HG03439 (cell line): ENCODE data around the gene ATXN7.

Experiments used
- ATAC-seq: cut with Tn5 transposase; IDR thresholded peaks from one replicate; pipeline ENCODE4 v1.9.1; 2021; ENCODE audit warnings: mild to moderate bottlenecking, moderate library complexity; ENCODE audit not compliant: unreplicated experiment

ATXN7 gene

DNA sequence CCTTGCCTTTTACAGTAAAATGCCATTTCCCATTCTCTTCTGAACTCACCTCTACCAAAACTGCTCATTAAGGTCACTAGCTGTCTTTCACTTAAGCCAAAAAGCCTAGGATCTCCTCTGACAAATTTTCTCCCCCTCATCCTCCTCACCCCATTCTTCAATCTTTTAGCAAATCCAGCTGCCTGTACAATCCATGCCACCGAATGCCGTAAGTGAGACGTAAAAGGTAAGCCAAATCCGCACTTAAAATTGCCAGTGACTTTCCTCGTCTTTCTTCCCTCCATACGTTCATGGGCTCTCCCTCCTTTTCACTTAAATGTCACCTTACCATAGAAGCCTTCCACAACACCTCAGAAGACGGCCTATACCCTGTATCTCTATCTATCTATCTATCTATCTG, 145.9 kb downstream of the ATXN7 start:
- ATAC-seq = no peak

DNA sequence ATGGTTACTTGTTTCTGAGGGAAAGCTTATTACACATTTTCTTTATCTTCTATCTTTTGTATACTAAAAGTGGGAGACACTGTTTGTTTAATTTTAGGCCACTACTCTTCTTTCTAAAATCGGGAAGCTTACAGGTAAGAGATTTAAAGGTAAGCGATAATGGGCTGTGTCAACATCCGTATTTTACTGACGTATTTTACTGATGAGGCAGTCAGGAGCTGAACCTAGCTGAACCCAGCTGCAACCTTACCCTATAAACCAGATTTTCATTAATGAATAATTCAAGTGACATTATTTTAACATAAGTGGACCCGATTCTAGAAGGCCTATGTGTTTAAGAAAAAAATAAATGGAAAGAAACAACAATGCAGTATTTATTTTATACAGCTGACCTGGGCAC, 146.5 kb downstream of the ATXN7 start:
- ATAC-seq = no peak

DNA sequence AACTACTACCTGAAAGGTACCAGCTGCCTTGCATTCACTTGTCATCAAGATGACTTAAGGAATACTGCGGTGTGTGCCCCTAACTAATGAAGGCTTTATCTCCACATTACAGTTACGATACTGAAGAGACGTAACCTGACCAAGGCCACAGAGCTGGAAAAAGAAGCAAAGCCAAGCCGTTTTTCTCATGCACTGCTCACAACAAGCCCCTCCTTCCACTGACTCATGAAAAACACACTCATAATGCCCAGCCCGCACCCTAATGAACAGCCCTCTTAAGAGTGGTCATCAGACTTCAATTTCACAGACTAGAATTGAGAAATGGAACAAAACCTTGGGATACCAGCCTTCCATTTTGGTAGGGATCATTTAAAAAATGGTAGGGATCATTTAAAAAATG, 148.0 kb downstream of the ATXN7 start:
- ATAC-seq = no peak

DNA sequence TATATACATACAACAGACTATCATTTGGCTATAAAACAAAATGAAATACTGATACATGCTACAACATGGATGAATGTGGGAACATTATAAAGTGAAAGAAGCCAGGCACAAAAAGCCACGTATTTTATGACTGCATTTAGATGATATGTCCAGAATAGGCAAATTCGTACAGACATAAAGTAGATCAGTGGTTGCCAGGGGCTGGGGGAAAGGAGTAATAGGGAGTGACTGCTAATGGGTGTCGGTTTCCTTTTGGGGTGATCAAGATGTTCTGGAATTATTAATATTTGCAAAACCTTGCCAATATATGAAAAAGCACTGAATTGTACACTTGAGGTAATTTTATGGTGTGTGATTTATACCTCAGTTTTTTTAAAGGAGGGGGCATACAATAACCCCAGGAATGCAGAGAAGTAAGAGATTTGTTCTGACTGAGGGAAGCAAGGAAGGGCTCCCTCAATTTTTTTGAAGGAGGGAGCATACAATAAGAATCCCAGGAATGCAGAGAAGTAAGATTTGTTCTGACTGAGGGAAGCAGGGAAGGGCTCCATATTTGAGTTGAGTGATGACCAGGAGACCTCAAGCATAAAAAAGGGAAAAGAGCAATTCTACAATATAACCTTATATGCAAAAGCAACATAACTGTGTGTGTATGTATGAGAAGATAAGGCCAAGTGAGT, 153.4 kb downstream of the ATXN7 start:
- no peak for ATAC-seq

DNA sequence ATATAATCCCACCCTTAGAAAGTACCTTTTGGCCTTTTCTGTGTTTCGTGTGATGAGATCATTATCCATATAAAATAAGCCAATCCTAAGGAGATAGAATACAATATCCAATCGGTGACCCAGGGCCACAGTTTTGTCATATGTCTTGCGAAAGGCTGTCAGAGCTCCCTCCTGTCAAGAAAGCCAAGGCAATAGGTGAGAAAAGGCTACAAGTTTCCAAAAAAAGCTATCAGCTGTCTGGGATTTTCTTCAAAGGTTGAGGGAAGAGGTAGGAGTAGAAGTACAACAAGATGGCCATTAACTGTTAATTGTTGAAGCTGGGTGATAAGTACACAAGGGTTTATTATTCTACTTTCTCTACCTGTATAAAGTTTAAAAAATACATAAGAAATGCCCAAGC, 155.6 kb downstream of the ATXN7 start:
- ATAC-seq = no peak

DNA sequence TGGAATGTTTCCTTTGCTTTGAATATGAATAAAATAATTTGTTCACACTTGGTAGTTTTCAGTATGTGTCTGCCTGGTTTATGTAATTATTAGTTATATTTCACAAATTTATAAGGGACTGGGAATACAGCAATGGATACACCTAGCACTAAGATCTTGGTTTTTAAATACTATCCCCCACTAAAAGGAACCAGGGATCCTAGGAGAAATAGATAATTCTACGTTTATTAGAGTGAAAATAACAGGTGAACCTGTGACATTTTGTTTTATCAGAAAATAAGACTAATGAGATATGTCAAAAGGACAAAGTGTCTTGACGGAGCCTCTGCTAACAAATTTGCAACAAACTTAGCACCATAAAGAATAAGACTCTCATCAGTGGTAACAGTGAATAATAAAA, 156.2 kb downstream of the ATXN7 start:
- no peak for ATAC-seq

DNA sequence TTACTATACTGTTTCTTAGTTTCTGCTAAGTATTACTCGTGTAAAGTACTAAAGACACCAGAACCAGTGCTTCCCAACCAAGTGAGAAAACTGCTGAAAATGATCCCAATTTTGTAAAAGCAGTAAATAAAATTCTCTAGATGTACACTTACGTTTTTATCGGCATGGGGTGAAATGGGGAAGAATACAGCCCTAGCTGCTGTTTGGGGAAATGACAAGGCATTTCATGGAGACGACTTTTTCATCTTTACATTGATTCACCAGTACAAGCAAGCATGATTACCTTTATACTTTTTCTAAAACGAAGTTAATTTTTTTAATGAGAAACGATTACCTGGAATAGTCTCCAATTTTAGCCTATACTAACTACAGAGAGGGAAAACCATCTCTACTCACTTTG, 158.3 kb downstream of the ATXN7 start:
- ATAC-seq = no peak

DNA sequence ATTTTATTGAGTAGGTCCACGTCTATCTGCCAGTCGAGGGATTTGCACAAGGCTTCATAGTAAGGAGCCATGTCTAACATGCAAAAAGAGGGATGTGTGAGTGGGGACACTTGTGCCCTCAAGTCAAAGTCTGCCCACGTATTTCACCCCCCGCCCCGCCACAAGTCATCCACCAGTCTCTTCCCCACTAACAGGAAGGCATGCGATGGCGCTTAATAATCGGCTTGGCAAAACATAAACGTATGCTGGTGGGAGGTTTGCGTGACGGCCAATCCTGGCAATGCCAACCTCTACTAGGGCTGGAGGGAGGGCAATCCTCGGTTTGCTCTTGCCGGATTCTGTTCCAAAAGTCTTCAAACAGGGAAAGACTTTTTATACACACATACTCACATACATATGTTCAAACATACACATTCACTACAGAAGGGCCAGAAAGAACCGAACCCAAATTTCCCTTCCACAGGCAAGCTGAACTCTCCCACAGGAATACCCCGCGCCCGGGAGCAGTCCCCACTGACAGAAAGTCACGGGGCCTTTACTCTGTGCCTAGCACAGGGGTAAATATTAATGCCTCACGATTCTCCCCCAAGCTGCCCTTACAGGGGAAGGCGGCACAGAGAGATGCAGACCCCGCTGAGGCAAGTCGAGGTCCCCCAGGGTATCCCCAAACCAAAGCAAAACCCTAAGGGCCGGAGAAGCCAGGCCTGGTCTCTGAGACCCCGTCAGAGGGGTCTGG, 159.0 kb downstream of the ATXN7 start:
- ATAC-seq = peak; percentile 2

DNA sequence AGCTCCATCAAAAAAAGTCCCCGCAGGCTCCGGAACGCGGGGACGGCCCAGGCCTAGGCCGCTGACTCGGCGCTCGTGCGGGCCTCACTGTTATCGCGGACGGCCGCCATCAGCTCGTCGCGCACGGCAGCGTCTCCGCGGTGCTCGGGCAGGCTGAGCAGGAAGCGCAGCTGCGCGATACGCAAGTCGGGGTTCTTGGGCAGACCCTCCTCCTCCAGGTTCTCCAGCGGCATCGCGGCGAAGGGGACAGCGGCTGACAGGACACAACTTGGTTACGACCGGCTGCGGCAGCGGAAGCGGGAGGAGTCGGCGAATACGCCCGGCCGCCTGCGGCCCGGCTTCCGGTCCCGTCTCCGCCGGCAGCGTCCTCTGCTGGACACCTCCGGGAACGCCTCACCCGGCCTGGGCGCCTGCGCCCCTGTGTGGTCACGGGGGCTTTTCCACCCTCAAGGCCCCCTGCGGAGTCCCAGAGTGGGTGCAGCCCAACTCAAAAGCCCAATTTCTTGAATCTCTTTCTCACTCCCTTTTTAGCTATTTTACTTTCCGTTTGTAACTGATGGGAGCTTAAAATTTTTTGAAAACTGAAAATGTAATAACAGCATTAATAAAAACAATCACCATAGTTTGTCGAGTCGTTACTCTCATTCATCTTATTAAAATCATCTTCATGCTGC, 159.7 kb downstream of the ATXN7 start, which contains the start of gene PSMD6:
Gene PSMD6 (minus strand): TSS at position 308 of the 674 bp plus-strand sequence. CDS start 75 bp downstream, at position 233.
- peak; percentile 97 for ATAC-seq

DNA sequence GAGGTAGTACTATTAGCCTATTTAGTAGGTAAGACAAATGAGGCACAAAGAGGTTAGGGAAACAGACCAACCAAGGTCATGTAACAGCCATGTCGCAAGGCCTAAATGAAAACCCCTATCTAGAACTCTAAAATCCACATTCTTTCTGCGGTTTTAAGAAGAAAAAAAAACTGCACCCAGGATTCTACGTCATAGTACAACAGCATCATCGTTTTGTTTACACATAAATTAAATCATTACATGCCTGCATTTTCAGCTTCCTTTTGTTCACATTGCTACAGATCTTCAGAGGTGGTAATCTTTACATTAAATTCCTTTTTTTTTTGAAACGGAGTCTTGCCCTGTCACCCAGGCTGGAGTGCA, 160.2 kb downstream of the ATXN7 start:
- ATAC-seq = no peak

DNA sequence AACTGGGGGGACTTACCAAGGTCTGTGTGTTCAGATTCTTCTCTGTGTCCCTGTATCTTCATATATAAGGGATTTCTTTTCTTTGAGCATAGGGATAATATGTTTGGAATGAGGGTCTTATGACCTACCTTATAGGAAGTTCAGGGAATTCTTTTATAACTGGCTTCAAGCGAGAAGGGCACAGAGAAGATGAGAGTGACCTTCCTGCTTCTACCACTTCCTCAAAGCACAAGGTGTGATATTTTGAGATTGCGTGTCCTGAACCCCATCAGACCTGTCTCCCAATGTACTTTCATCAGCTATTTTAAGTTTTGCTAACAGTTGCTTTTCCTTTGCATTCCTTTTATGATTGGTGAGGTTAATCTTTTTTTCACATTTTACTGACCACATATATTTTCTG, 162.7 kb downstream of the ATXN7 start:
- no peak for ATAC-seq

DNA sequence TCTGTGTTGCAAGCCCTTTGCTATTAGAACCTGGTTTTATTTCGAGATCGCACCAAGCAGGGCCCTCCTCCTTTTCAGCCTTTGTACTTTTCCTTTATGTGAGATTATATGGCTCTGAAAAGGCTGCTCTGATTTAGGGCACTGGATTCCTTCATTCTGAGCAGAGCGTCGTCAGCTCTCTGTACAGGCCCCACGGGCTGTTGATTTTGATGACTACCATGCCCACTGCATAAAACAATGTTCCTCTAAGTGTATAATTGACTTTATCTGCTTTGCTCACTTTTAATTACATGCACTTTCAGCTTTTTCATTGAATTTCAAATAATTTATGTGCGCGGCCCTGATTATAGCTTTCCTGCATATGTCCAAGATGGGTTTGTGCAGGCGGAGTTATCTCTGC, 164.0 kb downstream of the ATXN7 start:
- ATAC-seq = no peak

DNA sequence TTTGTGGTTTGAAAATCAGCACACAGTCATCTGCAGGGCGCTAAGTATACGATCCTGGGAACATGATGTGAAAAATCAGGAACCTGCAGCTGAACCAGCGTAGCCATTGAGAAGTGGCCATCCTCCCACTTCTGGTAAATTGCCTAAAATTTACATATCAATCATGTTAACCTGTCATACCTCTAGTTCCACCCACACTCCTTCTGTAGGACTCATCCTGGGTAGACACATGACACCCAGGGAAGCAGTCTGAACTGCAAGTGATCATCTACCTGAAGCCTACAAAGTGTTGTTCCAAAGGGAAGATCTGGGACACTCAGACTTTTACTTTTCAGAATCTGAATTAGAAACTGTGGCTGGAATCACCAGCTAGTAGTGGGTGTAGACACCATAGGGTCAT, 165.1 kb downstream of the ATXN7 start:
- no peak for ATAC-seq

DNA sequence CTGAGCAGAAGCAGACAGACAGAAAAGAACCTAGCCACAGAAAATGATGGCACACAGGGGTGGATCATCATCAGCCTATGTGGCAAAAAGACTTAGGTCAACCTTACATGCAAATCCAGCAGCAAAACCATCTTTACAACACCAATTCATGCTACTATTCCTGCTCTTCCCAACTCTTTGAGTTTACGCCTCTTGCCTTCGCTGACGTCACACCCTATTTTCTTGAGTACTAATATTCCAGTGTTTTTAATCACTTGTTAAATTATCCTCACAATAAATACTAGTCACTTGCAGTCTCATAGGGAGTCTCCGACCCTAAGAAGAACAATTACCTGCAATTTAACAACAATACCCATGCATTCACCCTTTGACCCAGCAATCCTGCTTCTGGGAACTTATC, 165.6 kb downstream of the ATXN7 start:
- ATAC-seq = no peak

DNA sequence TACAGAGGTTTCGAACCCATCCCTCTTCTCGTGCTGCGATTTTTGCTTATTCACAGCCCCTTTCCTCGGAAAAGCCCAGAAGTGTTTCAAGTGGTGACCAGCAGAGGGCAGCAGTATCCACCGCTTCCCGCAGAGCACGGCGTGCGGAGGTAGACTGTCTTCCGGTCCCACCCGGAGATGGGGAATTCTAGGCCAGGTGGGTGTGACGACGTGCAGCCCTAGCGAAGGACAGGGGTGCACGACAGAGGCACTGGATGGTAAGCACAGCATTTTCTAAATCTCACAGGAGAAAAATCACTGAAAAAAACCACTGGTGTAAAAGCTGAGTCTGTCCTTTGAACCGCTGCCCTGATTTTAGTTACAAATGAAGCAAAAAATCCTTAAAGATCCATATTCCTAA, 167.1 kb downstream of the ATXN7 start:
- peak; percentile 84 for ATAC-seq

DNA sequence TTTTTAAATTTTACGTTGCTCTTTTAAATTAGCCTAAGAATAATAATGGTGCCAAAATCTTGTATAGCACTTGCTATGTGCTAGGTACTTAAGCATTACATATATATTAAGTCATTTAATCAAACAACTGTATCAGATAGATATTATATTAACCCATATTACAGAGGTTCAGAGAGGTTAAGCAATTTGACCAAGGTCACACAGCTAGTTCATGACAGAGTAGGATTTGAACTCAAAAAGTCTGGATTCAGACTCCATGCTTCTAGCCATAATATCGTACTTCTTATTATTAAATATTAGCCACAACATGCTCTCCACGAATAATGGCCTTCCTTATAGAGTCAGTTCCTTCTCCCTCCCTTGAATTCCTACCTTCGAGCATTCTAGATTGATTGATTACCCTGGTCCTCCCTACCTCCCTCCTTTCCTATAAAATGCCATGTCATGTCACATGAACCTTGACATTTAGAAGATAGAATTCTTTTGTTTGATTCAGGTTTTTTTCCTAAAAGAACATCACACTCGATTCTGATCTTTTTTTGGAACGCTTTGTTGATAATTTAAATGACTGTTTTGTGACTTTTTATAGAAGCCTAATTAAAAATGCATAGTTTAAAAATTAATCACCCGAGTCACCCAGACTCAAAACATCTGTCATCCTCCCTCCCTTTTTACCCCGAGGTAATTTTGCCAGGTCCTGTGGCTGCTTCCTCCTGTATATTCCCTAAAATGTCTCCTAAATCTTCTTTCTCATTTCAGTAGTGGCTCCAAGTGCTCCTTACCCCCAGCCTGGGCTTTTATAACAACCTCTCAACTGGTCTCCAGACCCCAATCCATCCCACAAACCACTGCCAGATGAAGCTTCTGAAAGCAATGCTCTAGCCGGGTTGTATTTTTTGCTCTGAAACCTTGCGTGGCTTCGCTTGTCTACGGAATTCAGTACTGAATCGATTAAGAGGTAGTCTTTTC, 168.2 kb downstream of the ATXN7 start:
- no peak for ATAC-seq

DNA sequence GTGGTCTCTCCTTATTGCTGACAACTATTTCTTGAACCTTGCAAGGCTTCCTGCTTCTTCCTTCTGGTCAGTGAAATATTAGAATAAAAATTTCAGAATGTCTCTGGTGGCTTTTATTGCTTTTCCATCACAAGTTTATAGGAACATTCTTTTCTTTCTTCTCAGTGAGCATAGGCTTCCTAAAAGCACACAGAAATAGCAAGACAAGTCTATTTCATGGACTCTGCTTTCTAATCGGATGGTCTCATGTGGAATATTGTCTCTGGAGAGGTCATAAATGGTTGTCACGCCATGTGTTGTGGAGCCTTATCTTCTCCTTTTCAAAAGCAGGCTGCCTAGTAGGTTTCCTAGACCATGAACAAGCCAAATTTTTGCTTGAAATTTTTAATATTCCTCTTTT, 169.4 kb downstream of the ATXN7 start:
- no peak for ATAC-seq

DNA sequence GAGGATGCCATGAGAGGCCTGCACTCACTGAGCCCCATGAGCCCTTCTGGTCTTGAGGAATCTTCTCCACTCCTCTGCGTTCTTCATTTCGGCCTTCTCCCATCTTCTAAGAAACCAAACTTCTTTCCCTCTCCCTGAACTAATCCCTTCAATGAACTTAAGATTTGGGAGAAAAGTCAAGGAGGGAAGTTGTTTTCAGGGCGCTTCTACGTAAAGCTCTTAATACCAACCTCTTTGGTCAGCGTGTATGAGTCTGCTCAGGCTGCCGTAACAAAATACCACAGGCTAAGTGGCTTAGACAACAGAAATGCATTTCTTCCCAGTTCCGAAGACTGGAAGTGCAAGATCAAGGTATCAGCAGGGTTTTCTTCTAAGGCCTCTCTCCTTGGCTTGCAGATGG, 173.4 kb downstream of the ATXN7 start:
- ATAC-seq = no peak

DNA sequence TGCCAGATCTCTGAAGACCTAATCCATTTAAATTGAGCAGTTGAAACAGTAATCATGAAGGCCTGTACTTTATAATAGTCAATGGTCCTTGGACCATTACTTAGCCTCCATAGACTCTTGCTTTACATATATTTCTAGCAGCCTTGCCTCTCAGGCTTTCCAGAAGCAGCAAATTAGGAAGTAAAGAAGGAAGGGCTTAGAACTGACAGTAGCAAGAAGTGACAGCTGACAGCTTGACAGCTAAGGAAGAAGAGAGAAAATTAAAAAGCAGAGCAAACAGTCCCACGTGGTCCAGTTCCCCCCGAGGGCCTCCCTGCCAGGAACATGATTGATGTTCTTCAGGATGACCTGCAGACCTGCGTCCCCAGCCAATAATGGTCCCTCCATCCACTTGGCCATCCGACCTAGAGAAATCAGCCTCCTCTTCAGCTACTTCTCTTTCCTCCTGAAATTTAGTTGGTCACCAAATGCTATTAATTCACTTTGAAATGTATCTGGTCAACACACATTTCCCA, 174.6 kb downstream of the ATXN7 start:
- no peak for ATAC-seq

DNA sequence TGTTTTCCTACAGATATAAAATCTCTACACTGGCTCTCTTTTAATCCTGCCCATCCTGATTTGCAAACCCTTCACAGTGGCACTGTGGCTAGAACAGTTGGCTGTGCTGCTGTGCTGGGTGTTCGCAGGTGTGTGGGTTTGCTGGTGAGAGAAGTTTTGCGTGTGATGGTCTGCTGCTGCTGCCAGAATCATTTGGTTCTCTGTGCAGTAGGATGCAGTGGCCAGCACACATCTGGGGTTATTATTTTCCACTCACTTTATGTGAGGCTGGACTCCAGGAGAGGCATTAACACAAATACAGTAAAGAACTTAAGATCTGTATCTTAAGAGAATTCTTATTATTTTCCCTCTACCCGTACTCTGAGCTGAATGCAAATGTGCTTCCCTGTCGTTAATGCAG, 175.7 kb downstream of the ATXN7 start:
- no peak for ATAC-seq
